Vagina (tissue), 2 donors: Measurements from ENCODE around the gene ZNF205.

Experiments
- CTCF ChIP-seq, 3 experiments: fragments of 450-650 bp in 2 of 3; fragments of 200-600 bp in 1 of 3; sonication (generic) in 1 of 3; IDR thresholded peaks; one replicate each; pipeline ENCODE4 v1.5.1; 2017 to 2019; ENCODE audit warnings: antibody characterized with exemption in 3 of 3, mild to moderate bottlenecking in 2 of 3, moderate library complexity in 2 of 3
- POLR2A ChIP-seq, 2 donors: fragments of 450-650 bp; IDR thresholded peaks; one replicate each; pipeline ENCODE4 v1.6.1; 2017; ENCODE audit warnings: antibody characterized with exemption in 2 of 2, mild to moderate bottlenecking in 2 of 2, moderate library complexity in 2 of 2

DNA sequence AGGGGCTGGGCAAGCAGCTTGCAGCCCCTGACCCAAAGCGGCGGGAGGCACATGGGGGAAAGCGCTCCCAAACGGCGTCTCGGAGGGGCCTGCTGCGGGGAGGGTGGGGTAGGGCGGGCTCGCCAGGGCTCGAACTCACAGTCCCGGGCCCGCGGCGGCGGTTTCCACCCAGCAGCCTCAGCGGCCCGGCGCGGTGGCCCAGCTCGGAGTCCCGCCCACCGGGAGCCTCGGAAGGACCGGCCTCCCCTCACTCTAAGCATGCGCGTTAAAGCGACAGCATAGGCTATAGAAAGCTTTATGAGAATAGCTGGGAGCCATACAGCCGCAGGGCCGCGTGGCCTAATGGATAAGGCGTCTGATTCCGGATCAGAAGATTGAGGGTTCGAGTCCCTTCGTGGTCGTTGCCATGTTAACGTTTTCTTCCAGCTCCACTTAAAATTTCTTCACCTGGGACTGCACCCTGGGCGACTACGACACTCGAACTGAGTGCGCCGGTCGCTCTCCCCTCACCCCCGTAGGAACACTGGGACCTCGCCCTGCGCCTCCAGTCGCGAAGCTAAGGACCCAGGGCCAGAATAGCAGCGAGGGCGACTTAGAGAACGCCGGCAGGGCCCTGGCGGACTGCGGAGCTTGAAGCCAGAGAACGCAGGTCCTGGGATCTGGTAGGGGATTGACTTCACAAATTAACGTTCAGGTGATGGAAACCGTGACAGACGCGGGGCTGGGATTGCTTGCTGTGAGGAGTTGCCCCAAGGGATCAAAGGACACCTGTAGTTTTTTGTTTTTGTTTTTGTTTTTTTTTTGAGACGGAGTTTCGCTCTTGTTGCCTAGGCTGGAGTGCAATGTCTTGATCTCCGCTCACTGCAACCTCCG, 38.2 kb downstream of the ZNF205 start:
- TF ChIP-seq CTCF (IDR thresholded peaks at IDR 0.05), result no peak
- peak in 1 of 2 donors; percentile 10 for TF ChIP-seq POLR2A (IDR thresholded peaks at IDR 0.05)
